Muscle of leg (tissue), 11 donors: ENCODE results near the gene TMPRSS11A. TPM values are rescaled to one million over a fixed set of nuclear protein-coding genes. Genes with fewer than 3 reads are reported as not detected.
A peak's percentile ranks its signal among the peaks of the same experiment; 100 is the strongest.

ENCODE experiments used
- DNase-seq: peaks from one replicate; pipeline ENCODE4 v3.0.0; 2013
- H3K27ac ChIP-seq: one replicate; pipeline ENCODE4 v1.5.1; 2013; ENCODE audit warnings: mild to moderate bottlenecking, low read length, control low read depth
- H3K27me3 ChIP-seq: one replicate; pipeline ENCODE4 v1.6.1; 2013; ENCODE audit warnings: low read length; ENCODE audit not compliant: control insufficient read depth, insufficient read depth
- H3K36me3 ChIP-seq: one replicate; pipeline ENCODE4 v1.6.1; 2013; ENCODE audit warnings: low read length; ENCODE audit not compliant: control insufficient read depth, insufficient read depth
- H3K4me1 ChIP-seq: one replicate; pipeline ENCODE4 v1.6.1; 2013; ENCODE audit warnings: low read length; ENCODE audit not compliant: control insufficient read depth, insufficient read depth
- H3K4me3 ChIP-seq: one replicate; pipeline ENCODE4 v1.5.1; 2013; ENCODE audit warnings: low read length, control low read depth
- H3K9me3 ChIP-seq: replicated peaks from 2 replicates; pipeline ENCODE4 v1.6.1; 2013; ENCODE audit warnings: low read depth, low read length; ENCODE audit not compliant: control insufficient read depth
- WGBS: methylation state at CpG from one replicate; pipeline ENCODE4 v1.1.5; 2013; ENCODE audit warnings: missing lambda C conversion rate; ENCODE audit not compliant: insufficient coverage; 5-methylcytosine and 5-hydroxymethylcytosine counted together
- polyA plus RNA-seq, 8 donors: library from polyadenylated mRNA; unstranded; fragments of 120-200 nt; gene quantifications; one replicate each; pipeline versions ENCODE4 v1.2.1 to v1.2.3, GENCODE V29; 2013; ENCODE audit warnings: inconsistent platforms in 1 of 8, low replicate concordance in 1 of 8; ENCODE audit not compliant: insufficient read length in 8 of 8, insufficient read depth in 1 of 8
- total RNA-seq: library from RNA; stranded (reverse); fragments of 120-200 nt; gene quantifications from one replicate; pipeline ENCODE4 v1.2.4, GENCODE V29; 2013

TMPRSS11A gene
- total and polyA plus RNA-seq, 9 donors, result 0.09 to 0.26 TPM; not detected in 7

DNA sequence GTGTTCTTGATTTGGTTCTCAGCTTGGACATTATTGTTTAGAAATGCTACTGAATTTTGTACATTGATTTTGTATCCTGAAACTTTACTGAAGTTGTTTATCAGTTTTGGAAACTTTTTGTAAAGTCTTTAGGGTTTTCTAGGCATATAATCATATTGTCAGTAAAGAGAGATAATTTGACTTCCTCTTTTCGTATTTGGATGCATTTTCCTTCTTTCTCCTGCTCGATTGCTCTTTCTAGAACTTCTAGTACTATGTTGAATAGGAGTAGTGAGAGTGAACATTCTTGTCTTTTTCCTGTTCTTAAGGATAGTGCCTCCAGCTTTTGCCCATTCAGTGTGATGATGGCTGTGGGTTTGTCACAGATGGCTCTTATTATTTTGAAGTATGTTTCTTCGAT is 24.1 kb downstream of the TMPRSS11A start:
- Histone ChIP-seq H3K4me3 (no peak overlapping the region), H3K9me3 (no peaks in the 10 kb centered on the region), H3K36me3 (no peaks in the 10 kb centered on the region), H3K27ac (no peak overlapping the region), H3K27me3 (no peaks in the 10 kb centered on the region), H3K4me1 (no peaks in the 10 kb centered on the region)
- no CpG with 5 or more reads among the region's 3 CpGs for WGBS
- DNase-seq, result no peak

DNA sequence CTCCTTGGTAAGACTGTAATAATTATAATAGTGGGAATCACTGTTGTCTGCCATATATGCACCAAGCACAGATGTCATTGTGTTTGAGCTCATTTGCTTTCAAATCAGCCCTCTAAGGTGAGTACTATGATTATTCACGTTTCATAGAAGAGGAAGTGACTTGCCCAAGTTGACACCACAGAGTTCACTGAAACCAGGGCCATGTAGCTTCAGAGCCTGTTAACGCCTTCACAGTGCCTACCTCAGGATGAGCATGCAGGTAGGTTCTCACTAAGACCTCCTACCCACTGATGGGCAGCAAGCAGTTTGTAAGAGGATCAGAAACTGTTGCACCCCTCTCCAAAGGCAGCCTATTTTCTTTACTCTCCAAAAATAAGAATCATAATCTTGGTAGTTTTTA is 27.4 kb downstream of the TMPRSS11A start:
- no peaks in the 10 kb centered on the region for H3K9me3 ChIP-seq
- no peak overlapping the region for H3K4me3 ChIP-seq
- H3K27ac ChIP-seq, result no peak overlapping the region
- no peaks in the 10 kb centered on the region for H3K4me1 ChIP-seq
- H3K27me3 ChIP-seq, result no peaks in the 10 kb centered on the region
- no peak for DNase-seq
- 60% methylated on average over 1 of the region's 2 CpGs for WGBS
- H3K36me3 ChIP-seq, result no peaks in the 10 kb centered on the region

GRCh38 chr4:67934628-67935027 is 28.7 kb downstream of the TMPRSS11A start:
- no peak overlapping the region for H3K4me3 ChIP-seq
- peak; percentile 34 for DNase-seq
- H3K27ac ChIP-seq, result peak overlapping the region; percentile 2
- WGBS, result no CpG with 5 or more reads among the region's 2 CpGs
- H3K27me3 ChIP-seq, result no peaks in the 10 kb centered on the region
- H3K36me3 ChIP-seq, result no peaks in the 10 kb centered on the region
- no peaks in the 10 kb centered on the region for H3K9me3 ChIP-seq
- no peaks in the 10 kb centered on the region for H3K4me1 ChIP-seq

- Histone ChIP-seq H3K4me3 (no peak overlapping the region), H3K27ac (no peak overlapping the region), H3K36me3 (no peaks in the 10 kb centered on the region), H3K9me3 (no peaks in the 10 kb centered on the region), H3K4me1 (no peaks in the 10 kb centered on the region), H3K27me3 (no peaks in the 10 kb centered on the region)
- no CpG with 5 or more reads among the region's 1 CpG for WGBS
- no peak for DNase-seq
These were observed 29.5 kb downstream of the TMPRSS11A start for GRCh38 chr4:67933755-67934154.

GRCh38 chr4:67933038-67933437 is 30.3 kb downstream of the TMPRSS11A start:
- no peak overlapping the region for H3K4me3 ChIP-seq
- no peak for DNase-seq
- H3K9me3 ChIP-seq, result no peaks in the 10 kb centered on the region
- no peak overlapping the region for H3K27ac ChIP-seq
- H3K36me3 ChIP-seq, result no peaks in the 10 kb centered on the region
- no peaks in the 10 kb centered on the region for H3K27me3 ChIP-seq
- no peaks in the 10 kb centered on the region for H3K4me1 ChIP-seq
- WGBS, result 100% methylated on average over 2 of the region's 5 CpGs

DNA sequence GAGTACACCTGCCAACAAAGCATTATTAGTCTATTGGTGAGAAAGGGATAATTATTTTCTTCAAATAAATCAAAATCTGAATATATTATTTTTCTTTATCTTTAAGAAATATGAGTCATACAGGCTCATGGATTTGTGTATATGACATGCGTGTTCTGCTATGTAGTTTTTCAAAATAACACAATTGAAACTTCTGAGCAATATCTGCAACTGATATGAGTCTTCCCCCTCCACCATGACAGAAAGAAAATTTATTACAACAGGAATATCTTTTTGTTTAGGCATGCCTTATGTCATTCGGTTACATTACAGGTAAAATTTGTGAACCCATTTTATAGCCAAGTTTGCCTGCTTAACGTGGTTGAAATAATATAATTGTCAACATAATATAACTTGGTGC is 32.0 kb downstream of the TMPRSS11A start:
- WGBS, result no CpG with 5 or more reads among the region's 3 CpGs
- Histone ChIP-seq H3K9me3 (no peaks in the 10 kb centered on the region), H3K27ac (no peak overlapping the region), H3K4me3 (no peak overlapping the region), H3K4me1 (no peaks in the 10 kb centered on the region), H3K36me3 (no peaks in the 10 kb centered on the region), H3K27me3 (no peaks in the 10 kb centered on the region)
- DNase-seq, result no peak

DNA sequence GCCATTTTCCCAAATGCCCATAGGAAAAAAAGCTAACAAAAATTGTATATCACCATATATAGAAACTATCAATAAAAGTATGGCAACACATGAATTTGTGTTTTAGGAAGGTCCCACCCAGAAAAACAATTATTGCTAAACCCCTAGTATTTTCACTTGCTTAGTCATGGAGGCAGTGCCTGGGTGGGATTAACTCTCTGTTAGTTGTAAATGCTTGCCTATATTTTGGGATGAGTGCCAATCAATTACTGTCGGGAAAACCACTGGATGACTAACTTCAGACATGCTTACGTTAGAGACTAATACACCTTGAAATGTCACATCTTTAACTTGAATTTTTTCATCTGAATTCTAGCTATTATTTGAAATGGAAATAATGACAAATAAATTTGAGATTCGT is 33.9 kb downstream of the TMPRSS11A start:
- no peaks in the 10 kb centered on the region for H3K4me1 ChIP-seq
- no peak overlapping the region for H3K4me3 ChIP-seq
- H3K36me3 ChIP-seq, result no peaks in the 10 kb centered on the region
- DNase-seq, result no peak
- WGBS, result no CpG with 5 or more reads among the region's 3 CpGs
- H3K9me3 ChIP-seq, result no peaks in the 10 kb centered on the region
- H3K27ac ChIP-seq, result no peak overlapping the region
- no peaks in the 10 kb centered on the region for H3K27me3 ChIP-seq

DNA sequence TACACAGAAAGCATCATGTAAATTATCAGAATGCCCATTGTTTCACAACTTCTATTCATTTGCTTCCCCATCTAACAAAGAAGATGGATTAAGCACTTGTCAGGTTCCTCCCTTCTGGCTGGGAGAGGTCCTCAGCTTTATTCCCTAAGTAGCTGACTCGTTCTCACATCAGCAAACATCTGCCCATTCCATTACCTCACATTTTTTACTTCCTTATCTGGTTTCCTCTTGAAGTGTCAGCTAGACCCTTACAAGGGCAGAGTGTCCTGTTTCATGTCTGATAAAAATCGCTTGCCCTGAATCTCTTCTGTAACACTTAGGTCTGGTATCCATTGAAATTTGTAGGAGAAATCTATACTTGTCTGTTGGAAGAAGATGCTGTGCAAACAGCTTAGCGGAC is 34.7 kb downstream of the TMPRSS11A start:
- H3K27me3 ChIP-seq, result no peaks in the 10 kb centered on the region
- H3K36me3 ChIP-seq, result no peaks in the 10 kb centered on the region
- peak; percentile 46 for DNase-seq
- H3K4me3 ChIP-seq, result no peak overlapping the region
- H3K9me3 ChIP-seq, result no peaks in the 10 kb centered on the region
- WGBS, result 20% methylated on average over 1 of the region's 3 CpGs
- H3K27ac ChIP-seq, result no peak overlapping the region
- no peaks in the 10 kb centered on the region for H3K4me1 ChIP-seq

DNA sequence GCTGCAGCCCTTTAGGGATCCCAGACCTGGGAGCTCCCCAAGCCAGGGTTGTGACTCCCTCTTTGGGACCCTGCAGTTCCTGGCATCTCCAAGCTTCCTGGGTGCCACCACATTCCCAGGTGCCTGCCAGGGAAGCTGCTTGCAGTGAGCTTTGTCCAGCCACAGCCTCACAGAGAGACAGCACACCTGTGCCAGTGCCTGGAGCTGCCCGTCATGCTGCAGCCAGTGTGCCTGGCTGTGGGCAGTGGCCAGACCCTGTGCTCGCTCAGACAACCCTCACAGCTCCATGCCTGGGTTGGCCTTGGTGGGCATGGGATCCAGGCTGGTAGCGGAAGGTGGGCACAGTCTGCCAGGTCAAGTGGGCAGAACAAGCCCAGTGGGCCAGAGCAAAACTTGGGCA is 36.0 kb downstream of the TMPRSS11A start:
- H3K4me3 ChIP-seq, result no peak overlapping the region
- no peak for DNase-seq
- WGBS, result 89% methylated on average over 1 of the region's 3 CpGs

GRCh38 chr4:67926485-67926884 is 36.8 kb downstream of the TMPRSS11A start:
- H3K4me1 ChIP-seq, result no peaks in the 10 kb centered on the region
- DNase-seq, result no peak
- no peaks in the 10 kb centered on the region for H3K27me3 ChIP-seq
- no peaks in the 10 kb centered on the region for H3K36me3 ChIP-seq
- no peak overlapping the region for H3K4me3 ChIP-seq
- H3K9me3 ChIP-seq, result no peaks in the 10 kb centered on the region
- 87% methylated on average over 7 of the region's 7 CpGs for WGBS
- H3K27ac ChIP-seq, result no peak overlapping the region

More for the DNA sequence above, 36.0 kb downstream of the TMPRSS11A start:
- Histone ChIP-seq H3K27me3 (no peaks in the 10 kb centered on the region), H3K27ac (no peak overlapping the region), H3K36me3 (no peaks in the 10 kb centered on the region), H3K9me3 (no peaks in the 10 kb centered on the region), H3K4me1 (no peaks in the 10 kb centered on the region)

DNA sequence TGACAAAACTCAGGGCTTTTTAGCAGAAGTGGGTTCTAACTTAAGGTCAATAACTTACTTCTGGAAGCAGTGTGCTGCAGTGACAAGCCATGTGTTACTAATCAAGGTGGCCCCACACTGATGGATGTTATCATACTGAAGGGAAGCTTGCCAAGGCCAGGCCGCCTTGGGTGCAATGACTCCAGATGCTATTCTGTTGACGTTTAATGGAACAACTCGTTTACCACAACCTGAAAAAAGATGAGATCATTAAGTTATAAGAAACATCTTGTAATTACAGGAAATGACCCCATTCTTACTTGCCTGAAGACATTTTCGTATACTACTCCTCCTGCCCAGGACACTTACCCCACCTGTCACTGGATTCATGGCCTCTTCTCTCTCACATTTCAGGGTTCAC is 40.6 kb downstream of the TMPRSS11A start:
- H3K4me3 ChIP-seq, result no peak overlapping the region
- no peaks in the 10 kb centered on the region for H3K36me3 ChIP-seq
- WGBS, result 78% methylated on average over 1 of the region's 4 CpGs
- peak; percentile 60 for DNase-seq
- no peaks in the 10 kb centered on the region for H3K27me3 ChIP-seq
- no peaks in the 10 kb centered on the region for H3K9me3 ChIP-seq
- no peaks in the 10 kb centered on the region for H3K4me1 ChIP-seq
- no peak overlapping the region for H3K27ac ChIP-seq
